ENCODE results near the gene LMCD1.

DNA sequence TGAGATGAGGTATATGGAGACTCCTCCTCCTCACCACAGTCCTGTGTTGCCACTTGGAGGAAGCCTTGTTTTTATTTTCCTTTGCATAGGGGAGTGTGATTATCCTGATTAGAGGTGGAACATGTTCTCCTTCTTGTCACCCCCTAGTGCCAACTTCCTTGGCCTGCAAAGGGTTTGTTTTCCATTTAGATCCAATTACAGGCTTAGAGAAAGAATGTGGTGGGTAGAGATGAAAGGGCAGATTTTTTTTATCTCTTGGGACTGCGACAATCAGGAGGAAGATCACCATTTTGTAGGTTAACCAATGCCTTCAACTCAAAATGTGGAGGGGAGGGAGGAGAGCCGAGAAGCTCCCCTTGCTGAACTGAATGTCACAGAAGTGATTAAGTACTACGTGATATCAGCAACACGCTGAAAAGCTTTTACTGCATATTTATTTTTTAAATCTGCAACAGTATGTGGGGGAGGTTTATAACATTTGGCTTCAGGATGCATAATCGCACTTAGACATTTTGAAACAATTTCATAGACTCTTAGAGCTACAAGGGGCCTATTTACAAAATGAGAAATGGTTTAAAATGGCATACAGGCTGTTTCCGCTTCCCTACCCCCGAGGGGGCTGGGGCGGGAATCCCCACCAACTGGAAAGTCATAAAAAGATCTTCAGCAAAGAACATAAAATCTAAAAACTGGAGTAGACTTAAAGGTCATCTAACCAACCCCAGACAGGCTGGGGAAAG, 2.4 kb downstream of the LMCD1 start:
- TF ChIP-seq, protein P1, sequence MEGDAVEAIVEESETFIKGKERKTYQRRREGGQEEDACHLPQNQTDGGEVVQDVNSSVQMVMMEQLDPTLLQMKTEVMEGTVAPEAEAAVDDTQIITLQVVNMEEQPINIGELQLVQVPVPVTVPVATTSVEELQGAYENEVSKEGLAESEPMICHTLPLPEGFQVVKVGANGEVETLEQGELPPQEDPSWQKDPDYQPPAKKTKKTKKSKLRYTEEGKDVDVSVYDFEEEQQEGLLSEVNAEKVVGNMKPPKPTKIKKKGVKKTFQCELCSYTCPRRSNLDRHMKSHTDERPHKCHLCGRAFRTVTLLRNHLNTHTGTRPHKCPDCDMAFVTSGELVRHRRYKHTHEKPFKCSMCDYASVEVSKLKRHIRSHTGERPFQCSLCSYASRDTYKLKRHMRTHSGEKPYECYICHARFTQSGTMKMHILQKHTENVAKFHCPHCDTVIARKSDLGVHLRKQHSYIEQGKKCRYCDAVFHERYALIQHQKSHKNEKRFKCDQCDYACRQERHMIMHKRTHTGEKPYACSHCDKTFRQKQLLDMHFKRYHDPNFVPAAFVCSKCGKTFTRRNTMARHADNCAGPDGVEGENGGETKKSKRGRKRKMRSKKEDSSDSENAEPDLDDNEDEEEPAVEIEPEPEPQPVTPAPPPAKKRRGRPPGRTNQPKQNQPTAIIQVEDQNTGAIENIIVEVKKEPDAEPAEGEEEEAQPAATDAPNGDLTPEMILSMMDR (conservative IDR thresholded peaks at IDR 0.05 in 1 of 2, IDR thresholded peaks at IDR 0.05 in 1 of 2; ENCODE audit: extremely low read depth in 1 of 2, insufficient read depth in 1 of 2, low read depth in 1 of 2, low read length in 2 of 2) = no peak
- no peak for TF ChIP-seq EZH2 (IDR thresholded peaks at IDR 0.05; ENCODE audit: borderline replicate concordance, low read length)

All from mammary epithelial cell (primary cell).